NCI-H524 (cell line): ENCODE data around the gene GOLPH3L.
"Not testable (repeated sequence)": the region's sequence is repeated elsewhere in the genome, so short reads cannot be mapped to it uniquely, and the experiment has no call there.

Experiments
- DNase-seq, 2 experiments: peaks; one replicate each; lab custom pipeline; 2025; lab: John Stamatoyannopoulos, UW

Gene GOLPH3L

GRCh38 chr1:150615346-150616201 is 81.4 kb downstream of the GOLPH3L start:
- DNase-seq = no peak

DNA sequence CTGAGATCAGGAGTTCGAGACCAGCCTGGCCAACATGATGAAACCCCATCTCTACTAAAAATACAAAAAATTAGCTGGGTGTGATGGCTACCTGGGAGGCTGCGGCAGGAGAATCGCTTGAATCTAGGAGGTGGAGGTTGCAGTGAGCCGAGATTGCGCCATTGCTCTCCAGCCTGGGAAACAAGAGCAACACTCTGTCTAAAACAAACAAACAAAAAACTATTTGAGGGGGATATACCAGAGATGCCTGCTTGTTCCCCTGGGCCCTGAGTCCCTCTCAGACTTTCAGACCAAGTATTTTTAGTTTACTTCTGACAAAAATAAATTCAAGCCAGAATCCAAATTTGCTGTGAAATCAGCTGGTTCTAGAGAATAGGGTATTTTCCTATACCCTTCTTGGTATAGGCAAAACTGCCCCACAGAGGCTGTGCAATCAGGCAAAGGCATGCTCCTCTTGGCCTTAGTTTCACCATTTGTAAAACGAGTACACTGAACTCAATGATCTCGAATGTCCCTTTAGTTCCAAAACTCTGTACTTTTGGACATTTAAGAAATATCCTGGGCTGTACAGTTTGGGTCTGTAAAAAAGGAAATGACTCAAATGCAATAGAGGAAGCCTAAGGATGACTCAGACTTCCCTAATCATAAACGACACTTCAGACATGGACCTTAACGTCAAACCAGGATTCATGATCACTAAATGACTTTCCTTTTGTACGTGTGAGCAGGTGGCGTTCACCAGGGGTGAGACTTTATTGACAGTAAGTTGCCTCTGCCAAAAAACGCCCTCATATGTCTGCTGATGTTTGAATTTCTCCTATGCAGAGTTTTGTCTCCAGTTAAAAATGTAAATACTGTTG is 83.7 kb downstream of the GOLPH3L start:
- no peak for DNase-seq

GRCh38 chr1:150612014-150612345 is 85.0 kb downstream of the GOLPH3L start:
- no peak for DNase-seq

- DNase-seq = no peak
Observed at GRCh38 chr1:150610576-150610975, 86.4 kb downstream of the GOLPH3L start.

DNA sequence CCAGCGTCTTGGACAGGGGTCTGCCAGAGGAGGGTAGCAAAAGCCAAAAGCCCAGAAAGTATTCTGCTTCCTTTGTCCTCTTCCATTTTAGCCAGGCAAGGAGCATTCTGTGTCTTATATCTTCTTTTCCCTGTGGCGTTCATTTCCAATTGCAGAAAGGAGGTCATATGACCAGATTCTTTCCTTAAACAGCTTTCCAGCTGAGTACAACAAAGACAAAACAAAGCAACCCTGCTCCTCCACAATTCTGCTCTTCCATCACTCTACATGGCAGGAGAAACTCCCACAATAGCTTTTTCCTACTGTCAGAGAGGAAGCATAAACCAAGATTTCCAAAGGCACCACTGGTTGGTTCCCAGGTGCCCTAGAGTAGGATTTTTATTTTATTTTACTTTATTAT is 87.2 kb downstream of the GOLPH3L start:
- no peak for DNase-seq

- DNase-seq = no peak
Observed at GRCh38 chr1:150606463-150607142, 90.4 kb downstream of the GOLPH3L start.

- not testable (repeated sequence) for DNase-seq
Observed at GRCh38 chr1:150605451-150605731, 91.6 kb downstream of the GOLPH3L start.

- no peak for DNase-seq
Observed at GRCh38 chr1:150604226-150604588, 92.7 kb downstream of the GOLPH3L start.

DNA sequence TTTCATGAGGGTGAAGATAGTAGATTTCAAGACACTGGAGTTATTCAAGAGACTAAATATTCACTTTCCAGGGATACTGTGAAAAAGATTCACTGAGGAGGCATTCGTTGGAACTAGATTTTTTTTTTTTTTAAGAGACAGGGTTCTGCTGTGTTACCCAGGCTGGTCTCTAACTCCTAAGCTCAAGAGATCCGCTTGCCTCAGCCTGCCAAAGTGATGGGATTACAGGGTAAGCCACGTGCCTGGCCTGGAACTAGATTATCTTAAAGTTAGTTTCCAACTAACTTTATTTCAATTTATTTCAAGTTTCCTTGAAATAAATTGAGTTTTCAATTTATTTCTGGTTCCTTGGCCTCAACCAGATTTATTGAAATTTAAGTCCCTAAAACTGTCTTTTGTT is 93.2 kb downstream of the GOLPH3L start:
- DNase-seq = no peak

- not testable (repeated sequence) for DNase-seq
Observed at GRCh38 chr1:150602372-150602771, 94.6 kb downstream of the GOLPH3L start.

- no peak for DNase-seq
Observed at GRCh38 chr1:150601540-150601939, 95.4 kb downstream of the GOLPH3L start.

- not testable (repeated sequence) for DNase-seq
Observed at GRCh38 chr1:150598346-150598745, 98.6 kb downstream of the GOLPH3L start.

- no peak for DNase-seq
Observed at GRCh38 chr1:150596976-150597375, 100.0 kb downstream of the GOLPH3L start.
